Activated T-cell treated with anti-CD3 and anti-CD28 coated beads for 1 hour (primary cell): ENCODE data around the gene MPG.

Experiments used
- DNase-seq: peaks from one replicate; pipeline ENCODE4 v3.0.0-alpha.2; 2020; ENCODE audit warnings: low read depth

MPG gene

DNA sequence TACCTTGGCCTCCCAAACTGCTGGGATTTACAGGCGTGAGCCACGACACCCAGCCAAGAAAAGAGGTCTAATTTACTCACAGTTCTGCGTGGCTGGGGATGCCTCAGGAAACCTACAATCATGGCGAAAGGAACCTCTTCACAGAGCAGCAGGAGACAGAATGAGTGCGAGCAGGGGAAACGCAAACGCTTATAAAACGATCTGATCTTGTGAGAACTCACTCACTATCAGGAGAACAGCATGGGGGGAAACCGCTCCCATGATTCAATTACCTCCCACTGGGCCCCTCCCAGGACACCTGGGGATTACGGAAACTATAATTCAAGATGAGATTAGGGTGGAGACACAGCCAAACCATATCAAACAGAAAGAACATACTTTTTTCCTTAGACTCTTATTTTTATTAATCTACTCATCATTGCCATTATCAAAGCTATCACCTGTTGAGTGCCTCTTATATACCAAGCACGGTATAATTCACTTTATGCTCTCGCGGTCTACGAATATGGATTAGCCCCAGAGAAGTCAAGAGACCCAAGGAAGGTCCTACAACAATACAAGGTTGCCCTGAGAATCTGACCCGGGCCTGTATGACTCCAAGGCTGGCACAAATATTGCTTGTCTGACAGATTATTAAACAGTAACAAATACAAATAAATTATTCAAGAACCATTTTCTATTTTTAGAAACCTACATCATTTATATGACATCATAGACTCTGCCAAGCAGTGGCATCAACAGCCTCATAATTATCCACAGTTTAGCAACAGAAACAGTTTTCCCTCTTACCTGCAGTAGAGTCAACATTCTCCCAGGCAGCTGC is 27.0 kb upstream of the MPG start:
- no peak for DNase-seq

DNA sequence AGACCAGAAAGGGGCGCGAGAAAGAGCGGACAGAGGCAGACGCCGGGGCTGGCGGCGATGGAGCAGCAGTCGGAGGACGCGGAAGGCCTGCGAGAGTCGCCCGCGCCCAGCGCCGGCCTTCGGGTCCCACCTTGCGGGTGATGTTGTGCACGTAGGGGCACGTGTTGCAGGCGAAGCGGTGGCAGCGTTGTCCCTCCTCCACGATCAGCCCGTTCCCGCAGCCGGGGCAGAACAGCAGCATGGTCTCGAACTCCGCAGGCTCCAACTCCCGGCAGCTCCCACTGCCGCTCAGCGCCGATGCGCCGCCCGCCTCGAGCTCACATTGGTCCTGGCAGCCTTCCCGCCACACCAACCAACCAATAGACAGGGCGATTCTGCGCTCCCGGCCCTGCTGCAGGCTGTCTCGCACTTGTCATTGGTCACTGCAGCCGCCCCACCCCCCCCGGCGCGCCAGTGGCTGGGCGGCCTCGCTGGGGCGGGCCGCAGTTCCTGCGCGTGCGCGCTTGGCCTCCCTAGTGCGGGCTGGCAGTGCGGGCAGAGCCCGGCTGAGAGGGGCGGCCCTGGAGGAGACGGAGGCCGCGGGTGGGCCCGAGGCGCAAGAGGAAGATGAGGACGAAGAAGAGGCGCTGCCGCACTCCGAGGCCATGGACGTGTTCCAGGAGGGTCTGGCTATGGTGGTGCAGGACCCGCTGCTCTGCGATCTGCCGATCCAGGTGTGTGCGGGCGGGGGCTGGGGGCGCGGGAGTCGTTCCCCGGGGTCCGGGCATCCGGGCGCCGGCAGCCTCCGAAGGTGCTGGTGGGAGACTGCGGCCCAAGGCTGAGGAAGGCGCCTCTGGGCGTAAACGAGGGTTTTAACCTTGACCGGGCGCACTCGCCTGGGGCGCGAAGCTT is 24.4 kb upstream of the MPG start, which contains the start of the genes POLR3K and SNRNP25:
TSS of gene POLR3K (minus strand) at position 263 of the 891 bp plus-strand sequence. CDS start at position 241, 22 bp downstream.
TSS of gene SNRNP25 (plus strand) at position 483 of the 891 bp plus-strand sequence. CDS start at position 672, 189 bp downstream.
- DNase-seq: peak; percentile 98

DNA sequence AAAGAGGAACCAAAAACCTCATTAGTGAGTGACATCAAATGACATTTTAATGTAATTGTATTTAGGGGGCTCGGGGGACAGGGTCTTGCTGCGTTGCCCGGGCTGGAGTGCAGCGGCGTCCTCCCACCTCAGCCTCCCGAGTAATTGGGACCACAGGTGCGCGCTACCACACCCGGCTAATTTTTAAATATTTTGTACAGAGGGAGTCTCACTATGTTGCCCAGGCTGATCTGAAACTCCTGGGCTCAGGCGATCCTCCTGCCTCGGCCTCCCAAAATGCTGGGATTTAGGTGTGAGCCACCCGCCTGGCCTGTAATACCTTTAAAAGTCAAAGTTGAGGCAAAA is 23.8 kb upstream of the MPG start:
- DNase-seq: no peak

DNA sequence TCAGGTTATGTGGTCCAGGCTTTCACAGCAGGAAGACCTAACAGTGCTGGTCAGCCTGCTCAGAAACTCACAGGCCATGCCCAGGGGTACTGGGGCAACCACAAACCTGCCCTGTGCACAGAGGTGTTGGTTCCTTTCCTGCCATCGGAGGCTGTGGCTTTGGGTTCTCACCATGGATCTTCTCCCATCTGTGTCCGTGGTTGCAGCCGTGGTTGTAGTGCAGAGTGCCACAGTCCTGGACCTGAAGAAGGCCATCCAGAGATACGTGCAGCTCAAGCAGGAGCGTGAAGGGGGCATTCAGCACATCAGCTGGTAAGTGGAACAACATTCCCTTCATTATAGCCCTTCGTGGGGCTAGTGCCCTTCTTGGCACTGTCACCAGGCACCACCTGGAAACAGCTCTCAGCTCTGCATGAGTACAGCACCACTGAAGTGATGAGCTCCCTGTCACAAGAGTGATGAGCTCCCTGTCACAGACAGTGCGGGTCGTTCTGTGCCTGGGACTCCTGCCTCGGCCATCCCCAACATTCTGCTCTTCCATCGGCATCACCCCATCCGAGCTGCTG is 22.4 kb upstream of the MPG start:
- DNase-seq: no peak

DNA sequence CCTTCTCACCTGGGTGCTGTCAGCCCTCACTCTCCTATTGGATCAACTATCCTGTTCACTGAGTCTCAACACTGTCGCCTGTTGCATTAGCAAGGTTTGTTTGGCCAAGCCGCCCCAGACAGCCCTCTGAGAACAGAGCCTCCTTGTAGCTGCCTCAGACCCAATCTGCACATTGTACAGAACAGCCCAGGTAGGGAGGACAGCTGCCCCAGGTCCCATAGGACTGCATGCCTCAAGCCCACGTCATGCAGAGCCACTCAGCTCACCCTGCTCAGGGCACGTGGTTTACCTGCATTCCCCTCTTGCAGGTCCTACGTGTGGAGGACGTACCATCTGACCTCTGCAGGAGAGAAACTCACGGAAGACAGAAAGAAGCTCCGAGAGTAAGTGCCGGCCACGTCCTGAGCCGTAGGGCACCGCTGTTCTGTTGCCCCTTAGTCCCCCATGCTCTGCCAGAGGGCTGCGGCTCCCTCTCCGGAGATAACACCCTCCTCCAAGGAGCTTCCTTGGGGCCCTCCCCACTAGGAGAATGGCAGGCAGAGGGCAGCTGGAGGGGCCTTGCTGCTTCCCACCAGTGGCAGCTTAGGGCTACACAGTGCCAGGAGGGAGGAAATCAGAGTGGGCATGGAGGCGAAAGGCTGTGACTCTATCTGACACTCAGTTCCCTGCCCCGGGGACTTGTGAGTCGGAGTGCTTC is 21.6 kb upstream of the MPG start:
- no peak for DNase-seq

DNA sequence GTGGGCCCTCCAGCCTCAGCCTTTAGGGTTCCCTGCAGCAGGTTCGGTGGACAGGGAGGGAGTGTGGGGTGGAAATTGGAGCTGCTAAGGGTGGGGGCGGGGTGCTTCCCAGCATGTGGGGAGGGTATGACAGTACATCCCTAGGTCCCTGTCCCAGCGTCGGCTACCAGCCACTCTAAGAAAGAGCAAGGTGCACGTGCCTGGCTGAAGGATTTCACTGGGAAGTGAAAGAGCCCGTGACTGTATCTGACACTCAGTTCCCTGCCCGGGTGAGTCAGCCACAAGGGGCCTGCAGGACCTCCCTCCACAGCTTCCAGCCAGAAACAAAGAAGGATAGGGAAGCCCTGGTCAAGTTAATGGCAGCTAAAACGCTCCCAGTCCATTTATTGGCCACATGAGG is 20.3 kb upstream of the MPG start:
- DNase-seq: no peak

DNA sequence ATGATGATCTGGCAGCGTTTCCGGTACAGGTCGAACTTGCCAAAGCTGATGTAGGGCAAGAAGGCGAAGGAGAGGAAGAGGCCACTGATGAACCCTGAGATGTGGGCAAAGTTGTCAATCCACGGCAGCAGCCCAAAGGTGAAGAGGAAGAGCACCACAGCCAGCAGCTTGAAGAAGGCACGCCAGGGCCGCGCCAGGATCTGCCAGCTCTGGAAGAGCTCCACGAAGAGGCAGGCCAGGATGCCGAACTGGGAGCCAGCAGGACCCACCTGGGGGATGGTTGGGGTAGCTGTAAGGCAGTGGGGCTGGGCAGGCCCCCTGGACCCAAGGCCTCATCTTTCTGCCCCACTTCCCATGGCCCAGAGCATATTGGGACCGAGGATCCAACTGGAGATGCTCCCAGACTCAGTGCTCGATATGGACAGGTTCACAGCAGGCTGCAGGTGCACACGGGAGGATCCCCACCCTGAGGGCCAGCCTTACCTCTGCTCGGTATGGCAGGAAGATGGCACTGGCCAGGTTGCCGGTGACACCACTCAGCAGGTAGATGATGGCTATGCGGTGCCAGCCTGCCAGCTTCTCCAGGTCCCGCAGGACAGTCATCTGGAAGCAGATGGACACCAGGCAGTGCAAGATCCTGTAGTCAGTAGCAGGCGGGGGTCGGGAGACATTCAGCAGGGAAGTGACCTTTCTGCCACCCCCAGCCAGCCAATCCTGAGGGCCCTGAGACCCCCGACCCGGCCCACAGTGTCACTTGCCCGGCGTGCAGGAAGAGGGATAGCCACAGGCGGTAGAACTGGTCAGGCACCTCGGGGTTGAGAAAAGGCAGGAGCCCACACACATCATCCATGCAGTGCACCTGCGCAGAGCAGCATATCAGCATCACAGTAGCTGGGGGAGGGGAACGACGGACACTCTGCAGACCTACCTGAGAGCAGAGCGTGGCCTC is 19.3 kb upstream of the MPG start:
- no peak for DNase-seq

DNA sequence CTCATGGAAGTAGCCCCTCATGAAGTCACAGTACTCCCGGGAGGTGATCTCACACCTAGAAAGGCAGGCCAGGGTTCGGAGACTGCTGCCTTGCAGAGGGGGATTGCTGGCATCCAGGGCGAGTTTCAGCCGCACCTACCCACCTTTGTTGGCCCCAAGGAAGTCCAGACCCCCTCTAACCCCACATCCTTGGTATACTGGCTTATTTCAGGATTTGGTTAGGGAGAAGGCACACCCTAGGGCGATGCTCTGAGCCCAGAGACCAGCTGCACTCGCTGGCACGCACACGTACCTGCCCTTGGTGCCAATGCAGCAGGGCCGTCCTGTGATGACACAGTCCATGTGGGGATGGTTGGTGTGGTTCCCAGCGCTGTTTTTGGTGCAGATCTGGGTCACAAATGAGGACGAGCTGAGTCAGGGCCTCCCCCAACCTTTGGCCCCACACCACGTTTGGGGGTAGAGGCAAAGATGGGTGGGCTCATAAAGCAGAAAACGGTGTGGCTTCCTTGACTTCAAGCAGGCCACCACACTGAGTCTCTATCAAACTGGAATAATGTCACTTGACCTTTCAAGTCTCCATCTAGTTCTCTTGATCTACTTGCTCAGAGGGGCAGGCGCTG is 18.5 kb upstream of the MPG start:
- DNase-seq: no peak

DNA sequence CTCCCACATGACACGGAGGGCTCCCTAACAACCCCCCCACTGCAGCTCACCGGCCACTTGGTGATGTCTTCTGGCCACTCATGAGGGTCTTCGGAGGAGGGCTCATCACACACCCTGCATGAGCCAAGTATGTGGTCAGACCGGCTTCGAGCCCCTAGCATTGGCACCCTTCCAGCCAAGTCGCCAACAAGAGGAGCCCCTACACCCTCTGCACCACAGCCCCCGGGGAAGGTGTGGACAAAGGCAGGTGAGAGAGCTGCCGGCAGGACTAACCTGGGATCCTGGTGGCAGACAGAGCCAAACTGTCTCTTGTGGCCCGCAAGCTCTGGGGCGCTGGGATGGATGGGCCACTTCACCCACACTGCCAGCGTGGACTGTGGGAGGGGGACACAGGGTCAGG is 17.9 kb upstream of the MPG start:
- DNase-seq: no peak

DNA sequence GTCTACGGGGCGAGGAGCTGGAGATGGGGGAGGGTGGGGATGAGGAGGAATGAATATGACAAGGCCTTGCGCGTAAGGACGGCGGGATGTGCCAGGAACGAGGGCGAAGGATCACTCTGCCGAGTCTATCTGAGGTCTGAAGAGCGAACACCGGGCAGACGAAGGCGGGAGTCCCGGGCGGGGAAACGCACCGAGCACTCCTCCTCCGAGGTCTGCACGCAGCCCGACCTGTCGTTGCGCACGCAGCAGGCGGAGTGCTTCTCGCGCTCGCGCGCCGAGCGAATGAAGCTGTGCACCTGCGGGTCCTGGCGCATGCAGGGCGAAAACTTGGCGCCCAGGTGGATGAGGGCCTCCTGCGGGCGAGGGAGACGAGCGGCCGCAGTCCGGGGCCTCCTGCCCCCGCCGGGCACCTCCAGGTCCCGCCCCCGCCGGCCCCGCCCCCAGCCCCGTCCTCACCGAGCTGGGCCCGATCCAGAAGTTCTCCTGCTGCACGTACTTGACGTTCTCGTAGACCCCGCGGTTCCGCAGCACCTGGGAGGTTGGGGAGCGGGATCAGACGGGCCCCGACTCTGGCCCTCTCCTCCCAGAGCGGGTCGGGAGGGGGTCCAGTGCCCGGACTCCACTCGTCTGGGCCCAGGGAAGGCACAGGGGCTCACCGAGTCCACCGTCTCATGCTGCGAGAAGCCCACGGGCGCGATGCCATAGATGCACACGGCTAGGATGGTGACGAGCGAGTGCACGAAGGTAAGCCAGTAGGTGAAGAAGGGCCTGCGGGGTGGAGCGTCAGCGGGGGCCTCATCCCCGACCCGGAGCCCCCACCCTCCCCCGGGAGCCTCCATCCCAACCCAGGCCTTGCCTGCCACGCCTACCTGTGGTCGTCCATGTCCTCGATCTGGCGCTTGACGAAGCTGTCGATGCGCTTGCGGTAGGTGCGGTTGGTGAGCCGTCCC is 16.8 kb upstream of the MPG start:
- DNase-seq: no peak

DNA sequence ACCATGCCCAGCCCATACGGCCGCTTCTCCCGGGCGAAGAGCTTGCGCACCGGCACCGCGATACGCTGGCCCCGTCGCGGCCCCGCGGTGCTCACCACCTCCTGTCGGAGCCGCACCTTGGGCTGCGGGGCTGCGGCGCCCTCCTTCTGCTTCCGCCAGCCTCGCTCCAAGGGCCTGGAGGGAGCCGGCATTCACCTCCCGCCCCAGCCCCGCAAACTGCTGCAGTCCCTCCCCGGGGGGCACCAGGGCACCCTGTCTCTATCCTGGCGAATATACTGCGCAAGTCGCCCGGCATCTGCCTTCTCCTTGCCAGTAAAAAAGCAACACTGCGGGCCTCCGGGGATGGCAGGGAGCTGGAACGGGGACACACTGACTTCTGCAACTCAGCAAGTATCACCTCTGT is 16.1 kb upstream of the MPG start:
- no peak for DNase-seq

DNA sequence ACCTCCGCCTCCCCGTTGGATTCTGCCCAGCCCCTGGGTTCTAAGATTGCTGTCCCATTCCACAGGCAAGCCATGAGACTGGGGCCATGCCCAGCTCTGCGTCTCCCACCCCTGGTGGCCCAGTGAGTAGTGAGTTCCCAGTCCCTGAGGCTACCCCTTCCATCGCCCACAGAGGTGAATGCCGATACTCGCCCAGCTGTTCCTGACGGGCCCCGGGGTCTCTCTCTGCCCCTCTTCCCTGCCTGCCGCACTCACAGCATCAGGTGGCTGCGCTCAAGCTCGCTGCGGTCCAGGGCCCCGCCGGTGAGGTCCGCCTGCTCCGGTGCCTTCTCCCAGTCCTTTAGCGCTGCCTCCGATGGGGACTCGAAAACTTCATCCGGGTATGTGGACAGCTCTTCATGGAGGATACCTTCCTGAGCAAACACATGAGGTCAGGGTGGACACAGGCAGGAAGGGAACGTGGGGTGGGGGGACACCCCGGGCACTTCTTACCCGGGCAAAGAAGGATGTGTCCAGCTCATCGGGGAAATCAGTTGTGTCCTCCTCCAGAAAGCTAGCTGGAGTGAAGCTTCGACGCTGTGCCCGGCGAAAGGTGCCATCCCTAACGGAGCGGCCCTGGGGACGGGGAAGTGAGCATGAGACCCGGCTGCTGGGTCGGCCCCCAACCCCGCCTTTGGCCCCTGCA is 15.6 kb upstream of the MPG start:
- DNase-seq: no peak

DNA sequence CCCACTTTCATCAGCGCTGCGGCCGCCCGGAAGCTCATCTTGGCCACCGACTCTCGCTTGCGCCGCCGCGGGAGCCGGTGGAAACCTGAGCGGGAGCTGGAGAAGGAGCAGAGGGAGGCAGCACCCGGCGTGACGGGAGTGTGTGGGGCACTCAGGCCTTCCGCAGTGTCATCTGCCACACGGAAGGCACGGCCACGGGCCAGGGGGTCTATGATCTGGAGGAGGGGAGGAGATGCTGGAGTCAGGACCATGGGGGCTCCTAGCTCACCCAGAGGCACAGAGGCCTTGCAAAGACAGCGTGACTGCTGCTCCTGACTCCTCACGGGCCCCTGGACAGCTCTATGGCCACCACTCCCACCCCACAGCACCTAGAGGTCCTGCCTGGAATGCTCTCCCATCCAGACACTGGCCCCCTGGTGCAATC is 15.0 kb upstream of the MPG start:
- no peak for DNase-seq

DNA sequence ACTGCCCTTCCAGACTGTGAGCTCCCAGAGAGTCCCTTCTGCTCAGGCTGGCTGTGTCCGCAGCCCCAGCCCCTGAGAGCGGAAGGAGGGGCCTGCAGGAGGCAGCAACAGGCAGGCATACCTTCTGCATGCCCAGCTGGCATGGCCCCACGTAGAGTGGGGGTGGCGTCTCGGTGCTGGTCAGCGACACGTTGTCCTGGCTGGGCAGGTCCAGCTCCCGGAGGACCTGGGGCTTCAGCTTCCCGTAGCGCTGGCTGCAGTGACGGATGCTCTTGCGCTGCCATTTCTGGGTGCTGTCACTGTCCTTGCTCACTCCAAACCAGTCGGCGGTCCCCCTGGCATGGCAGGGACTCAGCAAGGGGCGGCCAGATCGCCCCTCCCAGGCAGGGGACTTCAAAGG is 14.6 kb upstream of the MPG start:
- no peak for DNase-seq

DNA sequence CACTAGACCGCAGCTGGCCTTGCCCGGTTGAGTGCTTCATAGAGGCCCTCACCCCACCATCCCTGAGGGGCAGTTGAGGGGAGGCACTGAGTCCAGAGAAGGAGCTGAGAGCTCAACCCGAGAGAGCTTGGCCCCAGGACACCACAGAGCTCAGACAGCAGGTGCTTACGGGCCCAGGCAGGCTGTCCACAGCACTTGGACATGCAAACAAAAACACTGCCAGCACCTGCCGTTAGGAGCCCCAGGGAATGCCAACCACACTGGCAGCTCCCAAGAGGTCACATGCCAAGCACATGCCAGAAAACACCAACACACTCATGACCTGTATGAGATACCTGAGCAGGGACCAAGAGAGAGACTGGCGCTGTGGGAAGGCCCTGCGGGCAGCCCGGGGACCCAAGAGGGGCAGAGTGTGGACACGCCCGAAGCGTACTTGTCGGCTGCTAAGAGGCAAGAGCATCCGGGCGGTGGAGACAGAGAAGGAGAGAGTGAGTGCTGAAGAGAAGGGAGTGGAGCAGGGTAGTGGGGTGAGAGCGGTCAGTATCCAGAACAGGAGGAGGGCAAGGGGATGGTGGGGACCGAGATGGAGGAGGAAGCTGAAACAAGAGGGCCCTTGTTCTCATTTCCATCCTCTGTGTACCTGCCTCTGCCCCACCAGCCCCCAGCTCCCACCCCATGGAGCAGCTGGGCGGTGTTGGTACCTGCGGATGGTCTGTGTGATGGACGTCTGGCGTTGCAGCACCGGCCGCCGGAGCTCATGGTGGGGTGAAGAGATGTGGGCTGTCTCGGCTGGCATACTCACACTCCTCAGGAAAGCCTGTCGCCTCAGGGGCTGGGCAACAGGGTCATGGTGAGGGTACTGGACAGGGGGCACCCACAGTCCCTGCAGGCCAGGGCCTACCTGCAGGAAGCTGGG is 13.8 kb upstream of the MPG start:
- DNase-seq: no peak

DNA sequence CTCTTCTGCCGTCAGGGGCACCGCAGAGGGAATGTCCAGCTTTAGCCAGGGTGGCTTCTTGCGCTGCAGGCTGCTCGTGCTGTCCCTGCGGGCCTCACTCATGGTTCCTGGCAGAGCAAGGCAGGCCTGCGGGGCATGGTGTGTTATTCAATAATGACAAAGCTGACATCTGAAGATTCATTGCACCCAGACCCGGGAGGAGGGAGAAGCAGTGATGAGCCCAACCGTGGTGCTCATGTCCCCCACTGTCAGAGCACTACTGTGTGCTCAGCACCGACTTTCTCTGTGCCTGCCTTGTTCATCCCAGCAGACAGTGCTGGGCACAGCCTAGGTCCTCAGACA is 13.1 kb upstream of the MPG start:
- DNase-seq: no peak

DNA sequence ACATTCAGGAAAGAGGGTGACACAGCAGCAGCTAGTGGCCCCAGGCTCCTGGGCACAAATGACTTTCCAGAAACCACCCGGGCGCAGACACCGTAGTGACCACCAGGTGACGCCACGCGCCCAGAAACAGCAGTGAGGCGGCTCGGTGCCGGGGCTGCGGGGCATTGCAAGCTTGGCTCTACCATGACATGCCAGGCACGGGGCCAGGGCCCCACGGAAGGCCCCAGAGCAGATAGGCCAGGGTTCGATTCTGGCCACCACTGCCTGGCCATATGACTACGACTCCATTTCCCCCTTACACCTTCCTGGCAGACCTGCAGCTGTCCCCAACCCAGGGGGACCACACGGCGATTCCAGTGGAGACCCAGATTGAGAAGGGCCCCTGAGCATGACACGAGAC is 12.3 kb upstream of the MPG start:
- peak; percentile 84 for DNase-seq
